ENCODE measurements around the gene UBXN10. TPM values are rescaled to one million over a fixed set of nuclear protein-coding genes. Genes with fewer than 3 reads are reported as not detected.
"Not testable (repeated sequence)": the region's sequence is repeated elsewhere in the genome, so short reads cannot be mapped to it uniquely, and the experiment has no call there.

The UBXN10 gene
- polyA plus RNA-seq, 1 donor (not counting 4 experiments of a cell fraction or from before 2014, with no cell fraction given): 0.05 TPM

DNA sequence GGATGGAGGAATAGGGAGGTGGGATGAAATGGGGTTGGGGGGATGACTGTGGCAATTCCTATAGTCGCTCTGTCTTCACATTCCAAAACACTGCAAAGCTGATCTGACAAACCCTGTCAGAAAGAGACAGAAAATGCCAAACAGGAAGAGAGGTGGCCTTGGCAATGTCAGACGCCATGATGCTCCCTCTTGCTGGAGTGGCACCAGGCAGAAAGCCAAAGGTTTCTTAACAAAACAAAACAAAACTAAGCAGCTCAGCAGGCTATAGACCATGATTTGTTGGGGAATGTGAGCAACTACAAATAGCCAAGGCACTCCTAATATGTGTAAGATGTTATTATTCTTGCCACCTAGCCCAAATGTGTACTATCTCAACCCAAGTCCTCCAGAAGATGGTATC, 43.3 kb downstream of the UBXN10 start:
- no peak overlapping the region for H3K27ac ChIP-seq (ENCODE audit: control insufficient read depth, insufficient read depth, low read length)
- peaks cover 16% of the 10 kb centered on the region for H3K4me1 ChIP-seq (ENCODE audit: control insufficient read depth, extremely low read depth, insufficient read depth, low read length)
- no peaks in the 10 kb centered on the region for H3K9me1 ChIP-seq (ENCODE audit: control insufficient read depth, extremely low read depth, insufficient read depth, low read length)
- H4K20me1 ChIP-seq (ENCODE audit: control insufficient read depth, extremely low read depth, insufficient read depth, low read length): no peaks in the 10 kb centered on the region
- dilution Hi-C loops (cut with MboI; ENCODE audit: extremely low pct_ligation_motif_present, low sequenced_read_pairs): no loop called here
- H3K36me3 ChIP-seq (ENCODE audit: control insufficient read depth in 2 of 2, extremely low read depth in 1 of 2, insufficient read depth in 2 of 2, low read length in 2 of 2): no peaks in the 10 kb centered on the region
- no peaks in the 10 kb centered on the region for H3K79me2 ChIP-seq (ENCODE audit: control insufficient read depth, insufficient read depth, low read length)
- H3K4me3 ChIP-seq (ENCODE audit: control insufficient read depth in 2 of 3, extremely low read depth in 1 of 3, insufficient read depth in 2 of 3, low read depth in 1 of 3, low read length in 3 of 3): no peak overlapping the region
- H3K9me3 ChIP-seq (ENCODE audit: control insufficient read depth, low read depth, low read length): no peaks in the 10 kb centered on the region
- H3K27me3 ChIP-seq (ENCODE audit: control insufficient read depth, extremely low read depth, insufficient read depth, low read length): no peaks in the 10 kb centered on the region
- no peak overlapping the region for H2AFZ ChIP-seq (ENCODE audit: control insufficient read depth, low read length)
- no peak for FAIRE-seq
- no peak overlapping the region for H3K9ac ChIP-seq (ENCODE audit: control insufficient read depth, extremely low read depth, insufficient read depth, low read length)
- DNase-seq (ENCODE audit: low read depth, low spot score): no peak
- no peak for TF ChIP-seq CTCF (optimal IDR thresholded peaks at IDR 0.05 in 1 of 3, IDR thresholded peaks at IDR 0.05 in 1 of 3, conservative IDR thresholded peaks at IDR 0.05 in 1 of 3; ENCODE audit: extremely low read depth in 1 of 3, insufficient read depth in 2 of 3, low read length in 3 of 3)
- no peak for TF ChIP-seq EZH2 (IDR thresholded peaks at IDR 0.05; ENCODE audit: low read length)
- no peak overlapping the region for H3K4me2 ChIP-seq (ENCODE audit: control insufficient read depth, extremely low read depth, insufficient read depth, low read depth, low read length)

DNA sequence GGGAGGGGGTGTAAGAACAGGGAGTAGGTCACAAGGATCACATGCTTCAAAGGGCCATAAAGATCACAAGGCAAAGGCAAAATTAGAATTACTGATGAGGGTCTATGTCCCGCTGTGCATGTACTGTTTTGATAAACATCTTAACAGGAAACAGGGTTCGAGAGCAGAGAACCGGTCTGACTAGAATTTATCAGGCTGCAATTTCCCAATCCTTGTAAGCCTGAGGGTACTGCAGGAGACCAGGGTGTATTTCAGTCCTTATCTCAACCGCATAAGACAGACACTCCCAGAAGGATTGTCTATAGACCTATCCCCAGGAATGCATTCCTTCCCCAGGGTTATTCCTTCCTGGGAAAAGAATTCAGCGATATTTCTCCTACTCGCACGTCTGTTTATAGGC, 46.7 kb downstream of the UBXN10 start:
- peak; percentile 26 for FAIRE-seq
- H2AFZ ChIP-seq (ENCODE audit: control insufficient read depth, low read length); dilution Hi-C loops (cut with MboI; ENCODE audit: extremely low pct_ligation_motif_present, low sequenced_read_pairs); H3K4me3 ChIP-seq (ENCODE audit: control insufficient read depth in 2 of 3, extremely low read depth in 1 of 3, insufficient read depth in 2 of 3, low read depth in 1 of 3, low read length in 3 of 3); H3K9me1 ChIP-seq (ENCODE audit: control insufficient read depth, extremely low read depth, insufficient read depth, low read length); H3K9ac ChIP-seq (ENCODE audit: control insufficient read depth, extremely low read depth, insufficient read depth, low read length); H3K9me3 ChIP-seq (ENCODE audit: control insufficient read depth, low read depth, low read length); H3K27ac ChIP-seq (ENCODE audit: control insufficient read depth, insufficient read depth, low read length); H4K20me1 ChIP-seq (ENCODE audit: control insufficient read depth, extremely low read depth, insufficient read depth, low read length); H3K27me3 ChIP-seq (ENCODE audit: control insufficient read depth, extremely low read depth, insufficient read depth, low read length); H3K79me2 ChIP-seq (ENCODE audit: control insufficient read depth, insufficient read depth, low read length); H3K36me3 ChIP-seq (ENCODE audit: control insufficient read depth in 2 of 2, extremely low read depth in 1 of 2, insufficient read depth in 2 of 2, low read length in 2 of 2): not testable (repeated sequence)
- Histone ChIP-seq H3K4me1 (ENCODE audit: control insufficient read depth, extremely low read depth, insufficient read depth, low read length) (peaks cover 16% of the 10 kb centered on the region), H3K4me2 (ENCODE audit: control insufficient read depth, extremely low read depth, insufficient read depth, low read depth, low read length) (peak overlapping the region; percentile 57)
- peak; percentile 28 for DNase-seq (ENCODE audit: low read depth, low spot score)

GRCh38 chr1:20233394-20233793, 47.5 kb downstream of the UBXN10 start:
- FAIRE-seq: peak; percentile 23

More at GRCh38 chr1:20233394-20233793, 47.5 kb downstream of the UBXN10 start:
- H3K4me1 ChIP-seq (ENCODE audit: control insufficient read depth, extremely low read depth, insufficient read depth, low read length): peaks cover 16% of the 10 kb centered on the region
- no peaks in the 10 kb centered on the region for H3K36me3 ChIP-seq (ENCODE audit: control insufficient read depth in 2 of 2, extremely low read depth in 1 of 2, insufficient read depth in 2 of 2, low read length in 2 of 2)
- no peak overlapping the region for H3K4me3 ChIP-seq (ENCODE audit: control insufficient read depth in 2 of 3, extremely low read depth in 1 of 3, insufficient read depth in 2 of 3, low read depth in 1 of 3, low read length in 3 of 3)
- H3K9ac ChIP-seq (ENCODE audit: control insufficient read depth, extremely low read depth, insufficient read depth, low read length): no peak overlapping the region
- H3K27me3 ChIP-seq (ENCODE audit: control insufficient read depth, extremely low read depth, insufficient read depth, low read length): no peaks in the 10 kb centered on the region
- no peak overlapping the region for H3K27ac ChIP-seq (ENCODE audit: control insufficient read depth, insufficient read depth, low read length)
- H2AFZ ChIP-seq (ENCODE audit: control insufficient read depth, low read length): no peak overlapping the region
- no peaks in the 10 kb centered on the region for H3K79me2 ChIP-seq (ENCODE audit: control insufficient read depth, insufficient read depth, low read length)
- H3K4me2 ChIP-seq (ENCODE audit: control insufficient read depth, extremely low read depth, insufficient read depth, low read depth, low read length): peak overlapping the region; percentile 57
- dilution Hi-C loops (cut with MboI; ENCODE audit: extremely low pct_ligation_motif_present, low sequenced_read_pairs): no loop called here
- no peaks in the 10 kb centered on the region for H3K9me1 ChIP-seq (ENCODE audit: control insufficient read depth, extremely low read depth, insufficient read depth, low read length)
- DNase-seq (ENCODE audit: low read depth, low spot score): no peak
- H4K20me1 ChIP-seq (ENCODE audit: control insufficient read depth, extremely low read depth, insufficient read depth, low read length): no peaks in the 10 kb centered on the region
- H3K9me3 ChIP-seq (ENCODE audit: control insufficient read depth, low read depth, low read length): no peaks in the 10 kb centered on the region
- no peak for TF ChIP-seq EZH2 (IDR thresholded peaks at IDR 0.05; ENCODE audit: low read length)
- peak; percentile 9 to 45 (median 40) for TF ChIP-seq CTCF (optimal IDR thresholded peaks at IDR 0.05 in 1 of 3, IDR thresholded peaks at IDR 0.05 in 1 of 3, conservative IDR thresholded peaks at IDR 0.05 in 1 of 3; ENCODE audit: extremely low read depth in 1 of 3, insufficient read depth in 2 of 3, low read length in 3 of 3)
